ENCODE data around the gene AKAP6.
"Not testable (repeated sequence)": the region's sequence is repeated elsewhere in the genome, so short reads cannot be mapped to it uniquely, and the experiment has no call there.

Gene AKAP6

DNA sequence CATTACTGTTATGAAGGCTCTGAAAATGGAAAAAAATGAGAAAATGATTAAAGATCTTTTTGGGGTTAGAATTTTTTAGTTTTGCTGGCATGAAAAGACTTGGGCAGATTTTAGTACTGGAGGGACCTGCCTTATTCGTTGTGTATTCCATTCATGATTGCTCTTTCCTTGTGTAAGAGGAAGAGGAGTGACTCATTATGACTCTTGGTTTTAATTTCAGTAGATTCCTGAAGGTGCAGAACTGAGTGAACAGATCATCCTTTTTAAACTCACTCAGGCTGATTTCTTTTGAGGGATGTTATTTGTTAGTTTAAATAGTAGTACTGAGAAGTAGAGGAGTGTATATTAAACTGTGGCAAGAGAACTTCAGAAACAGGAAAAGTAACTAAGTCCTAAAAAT, 41.6 kb downstream of the AKAP6 start:
- DNase-seq (ENCODE audit: low read depth) = peak; percentile 38

DNA sequence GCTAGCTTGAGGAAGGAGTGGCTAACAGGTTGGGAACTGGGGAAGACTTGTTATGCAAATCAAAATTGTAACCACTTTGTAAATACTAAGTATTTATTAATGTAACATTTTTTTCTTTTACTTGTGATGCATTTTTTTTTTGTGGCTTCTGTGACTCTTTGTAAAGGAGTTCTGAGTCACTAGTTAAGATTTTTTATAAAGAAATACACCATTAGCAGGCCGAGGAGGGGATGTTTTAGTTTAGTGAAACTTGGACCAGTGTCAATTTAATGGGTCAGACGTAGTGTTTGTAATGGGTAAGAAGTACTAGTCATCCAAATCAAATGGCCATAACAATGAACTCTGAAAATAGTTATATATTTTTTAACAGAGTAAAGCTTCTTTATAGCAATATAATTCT, 43.1 kb downstream of the AKAP6 start:
- peak; percentile 80 for DNase-seq (ENCODE audit: low read depth)

DNA sequence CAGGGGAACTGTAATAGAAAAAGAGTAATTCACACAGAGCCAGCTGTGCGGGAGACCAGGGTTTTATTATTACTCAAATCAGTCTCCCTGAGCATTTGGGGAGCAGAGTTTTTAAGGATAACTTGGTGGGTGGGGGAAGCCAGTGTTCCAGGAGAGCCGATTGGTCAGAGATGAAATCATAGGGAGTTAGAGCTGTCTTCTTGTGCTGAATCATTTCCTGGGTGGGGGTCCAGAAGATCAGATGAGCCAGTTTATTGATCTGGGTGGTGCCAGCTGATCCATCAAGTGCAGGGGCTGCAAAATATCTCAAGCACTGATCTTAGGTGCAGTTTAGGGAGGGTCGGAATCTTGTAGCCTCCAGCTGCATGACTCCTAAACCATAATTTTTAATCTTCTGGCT, 44.1 kb downstream of the AKAP6 start:
- not testable (repeated sequence) for DNase-seq (ENCODE audit: low read depth)

DNA sequence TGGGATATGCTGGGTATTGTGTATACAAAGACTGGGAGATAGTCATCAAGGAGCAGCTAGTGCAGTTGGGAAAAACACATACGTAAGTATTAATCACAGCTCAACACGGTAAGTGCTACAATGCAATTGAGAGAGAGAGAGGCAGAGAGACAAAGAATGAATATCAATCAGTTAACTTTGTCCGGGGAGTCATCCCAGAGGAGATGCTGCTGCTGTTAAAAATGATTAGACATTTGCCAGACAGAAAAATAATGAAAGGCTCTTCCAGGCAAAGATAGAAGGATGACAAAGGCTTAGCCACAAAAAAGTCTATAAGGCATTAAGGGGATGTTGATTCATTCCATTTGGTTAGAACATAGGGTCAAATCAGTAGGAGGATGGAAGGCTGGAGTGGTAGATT, 45.1 kb downstream of the AKAP6 start:
- DNase-seq (ENCODE audit: low read depth) = no peak

DNA sequence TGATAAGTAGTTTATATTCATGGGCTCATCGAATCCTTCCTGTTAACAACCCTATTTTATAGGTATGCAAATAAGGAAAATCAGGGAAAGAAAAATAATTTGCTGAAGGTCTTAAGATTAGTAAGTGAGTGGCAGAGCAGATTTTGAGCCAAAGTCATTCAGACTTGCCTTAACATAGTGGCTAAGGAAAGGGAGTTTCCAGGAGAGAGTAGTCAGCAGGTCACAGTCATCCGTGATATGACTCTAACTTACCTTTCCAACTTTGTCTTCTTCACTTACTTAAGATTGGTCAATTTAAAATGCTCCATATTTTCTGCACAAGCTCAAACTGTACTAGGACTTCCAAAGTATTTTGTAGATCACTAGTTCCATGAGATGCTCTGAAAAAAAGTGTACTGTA, 46.6 kb downstream of the AKAP6 start:
- DNase-seq (ENCODE audit: low read depth) = no peak

DNA sequence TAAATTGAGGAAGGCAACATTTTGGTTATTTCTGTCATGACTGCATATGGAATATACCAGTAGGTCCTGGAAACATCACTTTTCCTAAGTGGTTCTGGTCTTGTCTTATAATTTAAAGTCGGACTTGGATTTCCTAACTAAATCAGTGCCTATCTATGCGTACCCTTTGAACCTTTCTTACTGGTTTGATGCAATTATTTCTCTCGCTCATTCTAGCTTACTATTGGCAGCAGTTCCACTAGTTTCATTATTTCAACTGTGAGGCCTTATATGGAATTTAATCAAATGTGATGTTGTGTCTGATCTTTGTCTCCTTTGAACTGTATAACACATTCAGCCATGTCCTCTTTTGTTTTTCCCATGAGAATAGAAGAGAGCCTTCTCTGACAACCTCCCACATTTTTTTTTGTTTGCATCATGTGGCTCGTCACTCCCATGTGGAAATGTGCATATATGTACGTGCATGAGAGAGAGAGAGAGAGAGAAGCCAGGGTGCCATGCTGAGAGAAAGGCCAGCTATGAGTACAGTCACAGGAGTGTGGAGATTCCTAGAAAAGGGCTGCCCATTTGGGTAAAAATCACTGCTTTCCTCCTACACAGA, 48.0 kb downstream of the AKAP6 start:
- no peak for DNase-seq (ENCODE audit: low read depth)

DNA sequence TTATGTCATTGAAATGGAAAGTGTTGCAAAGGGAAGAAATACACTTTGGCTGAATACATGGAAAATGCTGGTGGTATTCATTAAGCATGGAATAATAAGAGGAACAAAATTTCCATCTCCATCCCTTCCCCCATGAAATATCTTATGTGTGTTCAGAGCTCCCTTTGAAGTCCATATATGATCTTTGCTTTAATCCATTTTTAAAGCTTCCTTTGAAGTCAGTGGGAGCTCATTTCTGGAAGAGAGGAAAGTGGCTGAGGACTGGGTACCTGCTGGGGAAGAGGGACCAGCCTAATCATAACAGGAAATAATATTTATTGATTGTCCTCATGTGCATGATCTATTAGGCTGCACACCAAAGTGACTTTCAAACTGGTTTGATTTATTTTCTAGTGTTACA, 49.2 kb downstream of the AKAP6 start:
- no peak for DNase-seq (ENCODE audit: low read depth)

DNA sequence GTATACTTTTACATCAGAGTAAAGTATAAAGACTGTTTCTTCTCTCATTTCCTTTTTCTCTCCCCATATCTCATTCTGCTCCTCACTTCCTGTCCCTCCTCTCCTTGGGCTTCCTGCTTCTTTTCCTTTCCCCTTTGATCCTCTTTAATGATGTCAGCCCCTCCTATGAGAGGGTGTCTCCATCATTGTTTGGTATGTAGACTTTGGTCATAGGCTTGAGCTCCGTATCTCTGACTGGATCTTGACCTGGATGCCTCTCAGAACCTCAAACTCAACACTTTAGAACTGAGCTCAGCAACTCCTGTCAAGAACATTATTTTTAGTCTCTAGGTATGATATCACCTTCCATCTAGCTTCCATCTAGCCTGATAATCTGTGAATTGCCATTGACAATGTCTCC, 50.3 kb downstream of the AKAP6 start:
- DNase-seq (ENCODE audit: low read depth) = no peak

DNA sequence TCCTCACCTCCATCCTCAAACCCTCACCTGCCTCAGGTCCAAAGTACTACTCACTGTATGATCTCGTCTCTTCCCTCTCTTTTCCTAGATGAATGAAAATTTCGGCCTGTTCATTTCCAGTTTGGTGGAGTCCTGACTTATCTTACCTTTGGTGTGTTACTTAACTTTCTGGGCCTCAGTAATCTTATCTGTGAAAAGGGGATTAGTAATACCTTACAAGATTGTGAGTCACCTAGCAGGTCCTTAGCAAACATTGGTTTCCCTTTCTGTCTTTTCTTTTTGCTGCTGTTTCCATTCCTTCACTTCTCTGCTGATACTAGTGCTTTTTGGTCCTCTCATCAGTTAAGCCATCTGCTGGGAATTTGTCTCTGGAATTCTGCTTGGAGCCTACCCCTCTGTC, 52.8 kb downstream of the AKAP6 start:
- DNase-seq (ENCODE audit: low read depth) = no peak

DNA sequence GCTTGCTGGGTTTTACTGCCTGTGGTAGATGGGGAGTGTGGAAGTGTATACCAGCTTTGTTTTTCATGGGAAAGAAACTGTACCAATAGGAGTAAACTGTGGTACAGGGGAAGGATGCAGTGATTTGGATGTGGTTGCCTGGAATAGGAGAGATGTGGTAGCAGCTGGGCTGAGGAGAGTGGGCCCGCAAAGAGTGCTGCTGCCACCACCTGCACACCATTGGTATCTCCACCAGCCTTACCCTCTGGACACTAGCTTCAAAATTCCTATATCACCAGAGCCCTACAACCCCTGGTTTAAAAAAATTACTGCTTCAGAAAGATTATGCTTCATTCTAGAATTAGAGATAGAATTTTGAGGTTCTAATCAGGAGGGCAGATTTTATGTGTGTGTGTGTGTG, 53.6 kb downstream of the AKAP6 start:
- no peak for DNase-seq (ENCODE audit: low read depth)

DNA sequence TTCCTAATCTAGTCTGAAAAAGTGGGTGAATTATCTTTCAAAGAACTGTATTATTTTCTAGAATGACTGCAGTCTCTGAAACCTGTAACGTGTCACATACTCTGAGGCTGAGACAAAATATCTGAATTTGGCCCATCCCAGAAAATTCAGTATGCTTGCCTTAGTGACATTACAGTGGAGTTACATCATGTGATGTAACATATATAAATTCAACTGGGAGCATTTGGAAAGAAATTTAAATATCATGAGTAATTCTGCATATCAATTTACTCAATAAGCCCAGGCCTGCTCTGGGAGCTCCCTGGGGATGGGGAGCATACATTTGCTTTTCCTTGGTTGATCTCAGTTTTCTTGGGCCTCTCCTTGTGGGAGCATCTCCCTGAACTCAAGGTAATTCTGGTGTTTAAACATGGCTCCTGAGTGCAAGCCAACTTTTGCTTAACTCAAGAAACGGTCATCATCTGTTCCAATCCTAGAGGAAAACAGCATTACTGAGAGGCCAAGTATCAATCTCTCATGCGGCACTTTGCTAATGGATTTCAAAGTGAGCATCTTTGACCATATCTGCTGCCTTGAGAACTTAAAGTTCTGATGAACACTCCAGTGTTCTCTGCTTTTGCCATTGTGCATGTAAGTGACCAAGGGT, 54.4 kb downstream of the AKAP6 start:
- DNase-seq (ENCODE audit: low read depth) = no peak

DNA sequence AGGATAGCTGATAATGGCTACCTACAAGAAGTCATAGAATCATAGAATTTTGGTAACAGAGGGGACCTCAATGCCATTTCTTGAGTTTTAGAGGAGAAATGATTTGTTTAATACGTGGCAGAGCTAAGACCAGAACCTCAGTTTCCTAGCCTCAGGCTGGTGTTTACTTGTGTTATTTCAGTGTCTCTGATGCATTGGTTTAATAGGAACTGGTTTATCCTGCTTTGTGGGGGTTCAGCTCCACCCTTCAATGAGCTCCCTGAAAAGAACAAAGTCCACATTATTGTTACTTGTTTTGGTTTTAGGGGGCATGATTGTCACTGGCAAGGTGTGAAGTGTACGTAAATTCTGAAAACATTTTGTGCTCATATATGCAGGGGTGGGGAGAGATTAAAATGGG, 55.4 kb downstream of the AKAP6 start:
- no peak for DNase-seq (ENCODE audit: low read depth)

DNA sequence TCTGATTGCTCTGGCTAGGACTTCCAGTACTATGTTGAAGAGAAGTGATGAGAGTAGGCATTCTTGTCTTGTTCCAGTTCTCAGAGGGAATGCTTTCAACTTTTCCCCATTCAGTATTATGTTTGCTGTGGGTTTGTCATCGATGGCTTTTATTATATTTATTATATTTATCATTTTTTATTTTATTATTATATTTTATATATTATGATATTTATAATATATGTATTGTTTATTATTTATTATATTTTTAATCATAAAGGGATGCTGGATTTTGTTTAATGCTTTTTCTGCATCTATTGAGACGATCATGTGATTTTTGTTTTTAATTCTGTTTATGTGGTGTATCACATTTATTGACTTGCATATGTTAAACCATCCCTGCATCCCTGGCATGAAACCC, 58.2 kb downstream of the AKAP6 start:
- DNase-seq (ENCODE audit: low read depth) = not testable (repeated sequence)

DNA sequence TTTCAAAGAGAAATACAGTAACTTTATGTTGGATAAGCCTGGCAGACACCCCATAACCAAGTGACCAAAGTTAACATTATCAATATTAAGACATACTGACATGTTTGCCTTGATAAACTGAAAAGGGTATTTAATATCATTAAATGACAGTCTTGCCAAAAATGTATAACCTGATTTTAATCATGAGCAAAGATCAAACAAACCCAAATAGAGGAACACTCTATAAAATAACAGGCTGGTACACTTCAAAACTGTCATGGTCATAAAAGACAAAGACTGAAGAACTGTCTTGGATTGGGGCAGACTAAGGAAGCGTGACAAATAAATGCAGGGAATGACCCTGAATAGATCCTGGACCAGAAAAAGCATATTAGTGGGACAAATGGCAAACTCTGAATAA, 64.0 kb downstream of the AKAP6 start:
- DNase-seq (ENCODE audit: low read depth) = no peak

DNA sequence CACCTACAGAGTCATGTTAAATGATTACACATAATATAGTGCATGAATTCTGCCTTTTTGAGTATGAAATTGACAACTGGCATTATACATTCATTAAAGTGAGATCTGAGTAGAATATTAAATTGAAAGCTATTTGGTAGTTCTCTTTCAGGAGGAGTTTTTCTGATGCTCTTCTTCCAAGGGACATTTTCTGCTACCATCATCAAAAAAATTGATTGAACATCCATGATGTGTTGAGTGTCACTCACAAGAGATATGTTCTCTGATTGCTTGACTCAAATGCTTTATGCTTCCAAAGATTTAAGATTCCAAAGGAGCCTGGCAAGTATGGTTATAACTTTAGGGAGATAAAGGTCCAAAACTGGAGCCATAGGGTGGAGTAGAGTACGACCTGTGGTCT, 64.9 kb downstream of the AKAP6 start:
- no peak for DNase-seq (ENCODE audit: low read depth)

DNA sequence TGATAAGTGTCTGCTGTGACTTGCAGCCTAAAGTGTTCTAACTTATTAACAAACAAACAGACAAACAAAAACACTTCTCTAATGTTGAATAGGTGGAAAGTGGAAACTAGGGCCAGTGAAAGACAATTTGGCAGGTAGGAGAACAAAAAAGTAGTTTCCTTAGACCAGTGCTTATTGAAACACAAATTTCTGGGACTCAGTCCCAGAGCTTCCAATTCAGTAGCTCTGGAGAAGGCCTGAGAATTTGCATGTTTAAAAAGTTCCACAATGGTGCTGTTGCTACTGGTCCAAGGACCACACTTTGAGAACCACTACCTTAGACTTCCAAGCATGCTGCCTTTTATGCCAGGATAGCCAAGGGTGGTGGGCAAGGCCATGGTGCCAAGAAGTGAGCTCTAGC, 67.8 kb downstream of the AKAP6 start:
- no peak for DNase-seq (ENCODE audit: low read depth)

DNA sequence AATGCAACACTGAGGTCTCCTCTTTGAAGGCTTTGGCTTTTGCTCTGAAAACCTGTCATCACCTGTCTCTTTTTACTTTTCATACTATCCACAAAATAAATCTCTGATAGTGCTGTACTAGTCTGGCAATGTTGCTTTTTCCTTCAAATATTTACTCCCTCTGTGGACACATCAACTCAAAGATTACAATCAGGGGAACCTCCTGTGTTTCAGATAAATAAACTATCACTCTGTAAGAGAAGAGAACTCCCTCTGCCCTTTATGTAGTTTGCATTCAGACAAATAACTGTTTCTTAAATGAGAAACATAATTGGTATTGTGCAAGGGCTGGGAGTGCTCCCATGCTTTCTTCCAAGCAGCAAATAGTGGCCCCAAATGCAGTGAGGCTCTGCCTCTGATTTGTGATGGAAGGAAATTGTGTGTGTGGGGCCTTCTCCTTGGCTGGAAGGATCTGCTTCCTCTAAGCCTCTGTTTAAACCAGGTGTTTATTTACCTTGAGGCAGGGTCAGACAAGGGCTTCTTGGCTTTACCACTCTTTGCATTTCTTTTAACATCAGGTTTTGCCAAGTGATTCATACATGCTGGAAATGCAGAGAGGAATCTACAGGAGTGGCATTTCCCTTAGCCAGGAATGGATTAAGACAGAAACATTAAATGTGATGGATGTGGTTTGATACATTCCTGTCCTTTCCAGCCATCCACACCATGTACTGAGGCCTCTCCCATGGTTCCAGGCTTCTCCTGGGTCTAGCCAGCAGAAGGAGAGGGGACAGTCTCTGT, 69.0 kb downstream of the AKAP6 start:
- DNase-seq (ENCODE audit: low read depth) = peak; percentile 71

DNA sequence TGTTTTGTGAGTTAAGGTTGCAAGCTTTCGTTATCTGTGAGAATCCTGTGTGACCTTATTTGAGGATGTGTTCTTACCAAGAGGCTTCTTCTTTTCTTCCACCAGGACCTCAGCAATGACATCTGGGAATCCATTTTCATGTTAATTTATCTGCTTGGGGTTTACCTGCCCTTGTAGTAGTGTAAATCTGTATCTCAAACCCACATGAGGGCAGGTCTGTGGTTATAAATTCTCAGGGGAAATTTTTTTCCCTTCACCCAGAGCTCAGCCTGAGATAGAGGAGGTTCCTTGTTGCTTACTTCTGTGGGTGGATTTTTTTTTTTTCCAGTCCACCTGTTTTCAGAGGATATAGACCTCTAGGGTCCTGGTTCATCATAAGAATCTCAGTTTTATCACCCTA, 70.8 kb downstream of the AKAP6 start:
- DNase-seq (ENCODE audit: low read depth) = no peak

DNA sequence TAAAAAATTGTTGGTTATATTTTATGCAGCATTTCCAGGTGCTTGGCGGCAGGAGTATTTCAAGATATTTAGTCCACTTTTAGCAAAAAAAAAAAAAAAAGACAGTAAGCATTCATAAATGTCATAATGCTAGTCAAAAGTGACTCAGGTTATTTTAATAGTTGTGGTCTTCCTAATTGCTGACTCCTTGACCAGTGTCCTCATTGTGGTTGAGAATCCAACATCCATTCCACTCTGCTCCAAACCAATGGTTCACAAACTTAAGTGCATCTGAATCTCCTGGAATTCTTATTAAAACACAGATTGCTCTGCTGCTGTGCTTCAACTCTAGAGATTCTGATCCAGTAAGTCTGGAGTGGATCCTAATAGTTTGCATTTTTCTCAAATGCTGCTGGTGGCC, 71.4 kb downstream of the AKAP6 start:
- DNase-seq (ENCODE audit: low read depth) = peak; percentile 69

DNA sequence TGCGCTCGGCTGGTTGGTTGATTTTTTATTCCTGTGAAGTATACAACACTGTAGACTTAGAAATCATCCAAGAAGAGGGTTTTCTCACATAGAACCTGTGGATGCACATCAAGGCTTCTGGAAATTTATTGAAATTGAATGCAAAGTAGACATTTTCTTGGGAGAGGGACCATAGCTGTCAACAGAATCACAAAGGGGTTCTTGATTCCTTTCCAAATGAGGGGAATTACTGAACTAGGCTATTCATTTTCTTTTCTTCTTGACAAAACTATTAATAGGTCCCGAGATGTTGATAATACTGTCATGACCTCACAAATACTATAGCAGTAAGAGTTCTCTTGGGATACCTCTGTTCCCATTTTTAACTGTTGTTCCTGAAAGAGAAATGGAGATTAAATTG, 73.9 kb downstream of the AKAP6 start:
- no peak for DNase-seq (ENCODE audit: low read depth)

DNA sequence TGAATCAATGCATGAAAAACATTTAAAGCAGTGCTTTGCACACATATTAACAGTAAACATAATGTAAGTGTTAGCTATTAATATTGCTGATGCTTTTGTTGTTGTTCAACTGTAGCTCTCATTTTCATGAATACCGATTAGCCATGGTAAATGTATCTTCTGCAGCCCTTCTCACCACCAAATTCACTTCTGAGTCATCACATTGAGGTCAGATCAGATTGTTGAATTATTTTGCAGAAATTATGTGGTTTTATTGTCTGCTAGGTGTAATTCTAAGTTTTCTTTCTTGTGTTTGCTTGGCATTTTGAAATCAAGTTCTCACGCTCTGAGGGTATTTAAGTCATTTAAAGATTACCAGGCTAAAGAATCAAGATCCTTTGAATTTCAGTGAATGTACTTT, 74.6 kb downstream of the AKAP6 start:
- DNase-seq (ENCODE audit: low read depth) = no peak

DNA sequence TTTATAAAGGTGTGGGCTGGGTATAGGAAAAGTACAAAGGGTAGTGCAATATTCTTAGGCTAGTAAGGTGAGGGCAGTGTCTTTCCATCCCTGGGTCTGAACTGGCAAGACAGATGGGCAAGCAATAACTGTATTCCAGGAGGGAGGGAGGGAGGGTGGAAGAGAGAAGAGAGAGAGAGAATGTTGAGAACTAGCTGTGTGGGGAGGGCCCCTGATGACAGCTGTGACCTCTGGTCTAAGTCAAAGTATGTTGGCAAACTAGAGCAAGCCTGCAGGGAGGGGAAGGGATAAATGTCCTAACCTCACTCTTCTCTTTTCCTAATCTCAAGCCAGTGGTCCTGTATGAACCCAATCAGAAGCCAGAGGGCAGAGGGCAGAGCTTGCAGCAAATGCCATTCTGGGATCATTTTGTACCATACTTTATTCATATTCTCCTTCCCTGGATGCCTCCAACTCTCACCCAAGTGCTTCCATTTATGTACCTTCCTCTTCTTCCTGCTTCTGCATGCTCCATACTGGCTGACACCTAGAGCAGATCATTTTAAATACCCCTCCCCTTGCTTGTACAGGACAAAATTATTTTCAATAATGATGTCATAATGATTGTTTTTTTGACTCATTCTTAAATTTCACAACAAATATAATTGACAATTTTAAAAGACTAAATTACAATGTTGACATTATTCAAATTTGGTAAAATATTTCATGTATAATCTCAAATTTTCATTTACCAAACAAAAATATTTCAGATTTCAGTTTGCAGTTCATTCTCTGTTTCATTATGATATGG, 75.9 kb downstream of the AKAP6 start:
- DNase-seq (ENCODE audit: low read depth) = no peak

DNA sequence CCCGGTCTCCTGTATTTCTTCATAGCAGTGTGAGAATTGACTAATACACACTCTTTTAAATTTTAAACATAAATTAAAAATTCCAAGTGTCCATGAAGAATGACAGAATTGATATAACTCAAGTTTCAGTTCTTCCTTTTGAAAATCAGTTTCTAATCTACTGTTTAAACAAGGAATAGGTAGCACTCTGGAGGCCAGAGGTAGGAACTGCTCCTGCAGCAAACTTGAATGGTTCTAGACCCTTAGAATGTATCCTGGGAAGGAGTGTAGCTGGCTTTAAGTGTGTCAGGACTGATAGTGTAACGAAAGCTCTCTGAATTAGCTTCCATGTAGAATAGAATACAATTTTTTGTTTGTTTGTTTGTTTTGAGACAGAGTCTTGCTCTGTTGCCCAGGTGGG, 76.8 kb downstream of the AKAP6 start:
- no peak for DNase-seq (ENCODE audit: low read depth)
